Measurements from ENCODE around the gene RAB5B.
A peak's percentile ranks its signal among the peaks of the same experiment; 100 is the strongest.
"Not testable (repeated sequence)": the region's sequence is repeated elsewhere in the genome, so short reads cannot be mapped to it uniquely, and the experiment has no call there.

The RAB5B gene

DNA sequence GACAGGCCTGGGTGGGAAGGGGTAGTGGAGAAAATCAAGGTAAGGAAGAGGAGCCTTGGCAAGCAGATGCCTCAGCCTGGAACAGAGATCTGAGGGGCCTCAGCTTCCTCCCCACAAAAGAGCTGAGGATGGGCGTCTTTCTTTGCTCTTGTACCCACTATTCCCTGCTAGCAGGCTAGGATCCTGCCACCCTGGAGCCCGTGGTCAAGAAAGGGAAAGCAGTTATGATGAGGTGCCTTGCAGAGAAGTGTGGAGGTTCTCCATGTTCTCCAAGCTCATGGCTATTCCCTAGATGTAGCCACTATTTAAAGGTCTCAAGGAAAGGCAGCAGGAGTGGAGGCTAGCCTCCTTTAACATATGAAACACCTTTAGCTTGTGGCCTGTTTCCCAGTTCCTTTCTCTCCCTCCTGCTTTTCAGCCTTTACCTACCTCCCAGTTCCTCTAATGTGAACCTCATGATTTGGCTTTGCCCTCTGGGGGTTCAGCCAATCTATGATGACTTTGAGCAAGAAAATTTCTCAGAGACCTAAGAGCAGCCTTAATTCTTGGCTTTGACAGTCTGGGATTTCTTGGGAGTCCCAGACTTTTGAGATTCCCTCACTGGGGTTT lies 48.1 kb downstream of the RAB5B start:
- DNase-seq: no peak

DNA sequence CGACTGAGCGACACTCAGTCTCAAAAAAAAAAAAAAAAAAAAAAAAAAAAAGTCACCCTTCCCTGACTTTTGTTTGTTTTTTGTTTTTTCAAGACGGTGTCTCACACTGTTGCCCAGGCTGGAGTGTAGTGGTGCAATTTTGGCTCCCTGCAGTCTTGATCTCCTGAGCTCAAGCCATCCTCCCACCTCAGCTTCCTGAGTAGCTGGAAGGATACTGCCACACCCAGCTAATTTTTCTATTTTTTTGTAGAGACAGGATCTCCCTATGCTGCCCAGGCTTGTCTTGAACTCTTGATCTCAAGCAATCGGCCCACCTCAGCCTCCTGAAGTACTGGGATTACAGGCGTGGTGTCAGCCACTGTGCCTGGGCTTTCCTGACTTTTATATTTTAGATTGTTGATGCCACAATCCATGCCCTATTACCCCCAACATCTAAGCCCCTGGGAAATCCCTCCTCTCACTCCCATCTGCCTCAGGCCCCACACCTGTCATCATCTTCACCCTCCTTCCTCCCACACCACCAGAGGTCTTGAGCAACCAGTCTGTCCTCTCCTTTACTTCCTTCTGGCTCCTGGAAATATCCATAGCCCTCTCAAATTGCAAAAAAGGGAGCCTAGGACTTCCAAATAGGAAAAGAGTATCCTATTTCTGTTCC lies 54.8 kb downstream of the RAB5B start:
- DNase-seq: no peak

DNA sequence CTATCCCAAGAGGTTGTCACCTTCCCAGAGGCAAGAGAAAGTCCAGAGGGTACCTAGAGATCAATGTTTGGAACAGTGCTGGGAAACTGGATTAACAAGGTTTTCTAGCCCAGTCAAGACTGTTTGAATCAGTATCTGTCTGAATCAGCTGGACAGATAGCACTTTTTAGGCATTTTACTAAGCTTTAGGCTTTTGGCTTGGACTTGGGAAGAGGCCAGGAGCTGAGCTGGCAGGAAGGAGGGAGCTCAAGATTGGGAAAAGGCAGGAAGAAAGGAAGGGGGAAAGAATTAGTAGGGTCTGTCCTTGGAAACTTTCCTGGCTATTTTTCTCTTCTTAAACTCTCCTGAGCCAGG lies 55.3 kb downstream of the RAB5B start:
- no peak for DNase-seq

DNA sequence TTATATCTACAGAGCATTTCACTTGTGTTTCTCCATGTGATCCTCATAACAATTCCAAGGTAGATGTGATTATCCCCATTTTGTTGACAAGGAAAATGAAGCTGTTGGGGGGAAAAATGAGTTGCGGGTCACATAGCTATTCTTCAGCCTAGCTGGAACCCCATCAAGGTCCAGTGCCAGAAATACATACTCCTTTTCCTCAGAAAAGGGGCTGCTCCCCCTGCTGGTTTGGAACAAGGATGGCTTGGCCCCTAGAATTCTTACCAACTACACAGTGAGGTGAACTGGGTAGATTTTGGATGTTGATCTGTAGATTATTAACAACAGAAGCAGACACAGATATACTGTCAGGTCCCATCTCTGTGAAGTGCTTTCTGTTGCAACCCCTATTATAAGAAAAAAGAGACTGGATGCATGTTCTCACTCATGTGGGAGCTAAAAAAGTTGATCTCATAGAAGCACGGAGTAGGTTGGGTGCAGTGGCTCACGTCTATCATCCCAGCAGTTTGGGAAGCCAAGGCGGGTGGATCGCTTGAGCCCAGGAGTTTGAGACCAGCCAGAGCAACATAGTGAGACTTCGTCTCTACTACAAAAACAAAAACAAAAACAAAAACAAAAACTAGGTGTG lies 55.9 kb downstream of the RAB5B start:
- DNase-seq: peak; percentile 31

DNA sequence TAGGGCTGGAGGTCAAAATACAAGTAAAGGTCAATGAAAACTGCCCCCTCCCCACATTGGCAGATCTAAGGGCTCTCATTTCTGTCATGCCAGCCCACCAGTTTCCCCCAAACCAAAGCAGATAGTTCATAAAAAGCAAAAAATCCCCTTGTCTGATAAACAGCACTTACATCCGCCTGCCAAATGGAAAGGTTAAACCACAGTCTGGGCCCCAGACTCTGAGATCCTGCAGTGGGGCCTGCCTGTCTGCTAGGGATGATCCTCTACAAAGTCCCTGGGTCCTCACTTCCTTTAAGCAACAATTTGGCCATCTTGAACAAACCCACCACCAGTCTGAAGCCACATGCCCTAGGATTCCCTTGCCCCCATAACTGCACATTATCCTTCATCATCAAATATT lies 58.1 kb downstream of the RAB5B start:
- no peak for DNase-seq

DNA sequence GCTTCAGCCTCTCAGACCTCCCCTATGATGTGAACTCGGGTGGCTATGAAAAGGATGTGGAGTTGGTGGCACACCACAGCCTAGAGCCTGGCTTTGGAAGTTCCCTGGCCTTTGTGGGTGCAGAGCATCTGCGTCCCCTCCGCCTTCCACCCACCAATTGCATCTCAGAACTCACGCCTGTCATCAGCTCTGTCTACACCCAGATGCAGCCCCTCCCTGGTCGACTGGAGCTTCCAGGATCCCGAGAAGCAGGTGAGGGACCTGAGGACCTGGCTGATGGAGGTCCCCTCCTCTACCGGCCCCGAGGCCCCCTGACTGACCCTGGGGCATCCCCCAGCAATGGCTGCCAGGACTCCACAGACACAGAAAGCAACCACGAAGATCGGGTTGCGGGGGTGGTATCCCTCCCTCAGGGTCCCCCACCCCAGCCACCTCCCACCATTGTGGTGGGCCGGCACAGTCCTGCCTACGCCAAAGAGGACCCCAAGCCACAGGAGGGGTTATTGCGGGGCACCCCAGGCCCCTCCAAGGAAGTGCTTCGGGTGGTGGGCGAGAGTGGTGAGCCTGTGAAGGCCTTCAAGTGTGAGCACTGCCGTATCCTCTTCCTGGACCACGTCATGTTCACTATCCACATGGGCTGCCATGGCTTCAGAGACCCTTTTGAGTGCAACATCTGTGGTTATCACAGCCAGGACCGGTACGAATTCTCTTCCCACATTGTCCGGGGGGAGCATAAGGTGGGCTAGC lies 60.9 kb downstream of the RAB5B start:
- no peak for DNase-seq

DNA sequence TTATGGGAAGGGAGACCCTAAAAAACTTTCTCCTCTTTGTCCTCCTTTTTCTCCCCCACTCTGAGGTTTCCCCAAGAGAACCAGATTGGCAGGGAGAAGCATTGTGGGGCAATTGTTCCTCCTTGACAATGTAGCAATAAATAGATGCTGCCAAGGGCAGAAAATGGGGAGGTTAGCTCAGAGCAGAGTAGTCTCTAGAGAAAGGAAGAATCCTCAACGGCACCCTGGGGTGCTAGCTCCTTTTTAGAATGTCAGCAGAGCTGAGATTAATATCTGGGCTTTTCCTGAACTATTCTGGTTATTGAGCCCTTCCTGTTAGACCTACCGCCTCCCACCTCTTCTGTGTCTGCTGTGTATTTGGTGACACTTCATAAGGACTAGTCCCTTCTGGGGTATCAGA lies 63.3 kb downstream of the RAB5B start:
- no peak for DNase-seq

DNA sequence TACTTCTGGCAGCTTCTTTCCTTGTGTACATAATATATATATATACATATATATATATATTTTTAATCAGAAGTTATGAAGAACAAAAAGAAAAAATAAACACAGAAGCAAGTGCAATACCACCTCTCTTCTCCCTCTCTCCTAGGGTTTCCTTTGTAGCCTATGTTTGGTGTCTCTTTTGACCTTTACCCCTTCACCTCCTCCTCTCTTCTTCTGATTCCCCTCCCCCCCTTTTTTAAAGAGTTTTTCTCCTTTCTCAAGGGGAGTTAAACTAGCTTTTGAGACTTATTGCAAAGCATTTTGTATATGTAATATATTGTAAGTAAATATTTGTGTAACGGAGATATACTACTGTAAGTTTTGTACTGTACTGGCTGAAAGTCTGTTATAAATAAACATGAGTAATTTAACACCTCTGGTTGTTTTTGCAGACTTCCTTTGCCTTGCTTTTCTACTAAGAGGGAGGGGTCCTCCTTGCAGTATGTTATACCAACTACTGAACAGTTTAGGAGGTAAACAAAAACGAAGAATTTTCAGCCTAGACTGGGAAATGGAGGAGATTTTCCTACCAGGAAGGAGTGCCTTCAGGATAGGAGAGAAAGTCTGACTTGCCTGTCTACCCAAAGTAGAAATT lies 64.3 kb downstream of the RAB5B start:
- DNase-seq: no peak

DNA sequence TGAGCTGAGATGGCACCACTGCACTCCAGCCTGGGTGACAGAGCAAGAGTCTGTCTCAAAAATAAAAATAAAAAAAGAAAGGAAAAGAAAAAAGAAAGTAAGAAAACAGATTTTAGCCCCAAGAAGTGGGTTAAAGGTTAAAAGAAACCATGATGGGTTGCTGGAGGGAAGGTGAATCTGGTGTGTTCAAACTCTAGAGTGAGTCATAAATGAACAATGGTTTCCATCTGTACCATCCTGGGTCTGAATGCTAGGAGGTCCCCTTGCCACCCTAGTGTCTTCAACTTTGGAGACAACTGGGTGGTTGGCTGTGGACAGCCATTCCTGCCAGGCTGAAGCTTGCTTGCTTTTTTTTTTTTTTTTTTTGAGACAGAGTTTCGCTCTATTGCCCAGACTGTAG lies 66.3 kb downstream of the RAB5B start:
- no peak for DNase-seq

DNA sequence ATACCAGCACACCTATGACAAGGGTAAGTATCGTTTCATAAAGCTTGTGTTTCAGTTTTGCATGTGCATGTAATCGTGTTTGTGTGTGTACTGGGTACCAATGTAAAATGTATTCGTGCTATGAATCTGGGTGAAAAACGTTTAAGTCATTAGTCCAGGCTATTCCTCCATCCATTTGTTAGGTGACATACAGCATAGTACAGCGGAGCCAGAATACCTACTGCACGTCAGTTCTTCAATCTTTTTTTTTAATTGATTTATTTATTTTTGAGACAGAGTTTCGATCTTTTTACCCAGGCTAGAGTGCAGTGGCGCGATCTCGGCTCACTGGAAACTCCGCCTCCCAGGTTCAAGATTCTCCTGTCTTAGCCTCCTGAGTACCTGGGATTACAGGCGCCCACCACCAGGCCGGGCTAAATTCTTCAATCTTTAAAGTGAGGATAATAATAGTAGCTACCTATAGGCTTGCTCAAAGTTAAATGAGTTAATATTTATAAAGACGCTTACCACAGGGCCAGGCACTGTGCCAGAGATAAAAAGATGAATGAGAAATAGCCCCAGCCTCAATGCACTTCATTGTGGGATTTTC lies 67.2 kb downstream of the RAB5B start:
- DNase-seq: no peak

DNA sequence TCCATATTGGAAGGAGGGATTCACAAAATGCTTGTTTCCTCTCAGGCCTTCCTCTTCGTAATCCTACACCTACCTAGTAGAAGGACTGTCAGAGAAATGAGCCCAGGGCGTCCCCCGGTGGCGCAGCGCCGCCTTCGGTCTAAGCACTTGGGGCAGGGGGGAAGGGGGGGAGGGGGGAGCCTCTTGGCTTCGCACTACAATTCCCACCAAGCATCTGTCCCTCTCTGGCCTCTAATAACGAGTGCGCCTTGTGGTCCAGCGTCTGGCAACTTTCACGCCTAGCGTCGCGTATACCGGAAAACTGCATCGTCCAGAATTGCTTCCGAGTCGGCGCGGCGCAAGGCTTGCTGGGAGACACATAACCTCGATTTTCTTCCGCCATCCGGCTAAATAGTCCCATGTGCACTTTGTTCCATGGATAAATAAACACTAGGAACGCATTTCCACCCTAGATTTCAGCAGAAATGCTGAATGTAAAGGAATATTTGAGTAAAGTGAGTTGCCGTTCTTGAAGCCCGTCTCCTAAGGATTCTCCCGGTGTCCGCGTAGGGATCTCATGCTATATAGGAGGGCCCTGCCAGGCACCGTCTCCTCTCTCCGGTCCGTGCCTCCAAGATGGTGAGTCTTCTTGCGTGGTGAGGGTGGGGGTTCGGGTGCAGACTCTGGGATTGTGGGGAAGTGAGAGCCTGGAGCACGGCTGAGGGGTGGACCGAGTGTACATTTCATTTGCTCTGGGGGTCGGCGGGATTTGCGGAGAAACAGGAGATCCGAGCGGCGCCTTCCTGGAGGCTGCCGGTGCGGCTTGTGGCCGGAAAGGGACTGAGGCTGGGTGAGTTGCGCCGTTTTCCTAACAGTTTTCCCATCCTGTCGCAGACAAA lies 67.9 kb downstream of the RAB5B start, which contains the start of gene RPS26:
RPS26 (plus strand) TSS at position 367 of the 878 bp plus-strand sequence; CDS start at position 616, 249 bp downstream.
- DNase-seq: peak; percentile 81

DNA sequence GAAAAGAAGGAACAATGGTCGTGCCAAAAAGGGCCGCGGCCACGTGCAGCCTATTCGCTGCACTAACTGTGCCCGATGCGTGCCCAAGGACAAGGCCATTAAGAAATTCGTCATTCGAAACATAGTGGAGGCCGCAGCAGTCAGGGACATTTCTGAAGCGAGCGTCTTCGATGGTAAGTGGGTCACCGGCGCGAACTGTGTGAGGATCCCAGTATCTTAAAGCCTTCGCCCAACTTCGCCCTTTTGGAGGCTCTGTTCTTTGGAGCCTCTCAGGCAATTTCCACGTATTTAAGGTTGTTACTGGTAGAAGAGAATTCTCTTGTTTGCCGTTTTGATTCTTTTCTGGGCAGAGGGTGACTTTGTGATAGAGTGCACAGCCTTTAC lies 68.5 kb downstream of the RAB5B start:
- not testable (repeated sequence) for DNase-seq

DNA sequence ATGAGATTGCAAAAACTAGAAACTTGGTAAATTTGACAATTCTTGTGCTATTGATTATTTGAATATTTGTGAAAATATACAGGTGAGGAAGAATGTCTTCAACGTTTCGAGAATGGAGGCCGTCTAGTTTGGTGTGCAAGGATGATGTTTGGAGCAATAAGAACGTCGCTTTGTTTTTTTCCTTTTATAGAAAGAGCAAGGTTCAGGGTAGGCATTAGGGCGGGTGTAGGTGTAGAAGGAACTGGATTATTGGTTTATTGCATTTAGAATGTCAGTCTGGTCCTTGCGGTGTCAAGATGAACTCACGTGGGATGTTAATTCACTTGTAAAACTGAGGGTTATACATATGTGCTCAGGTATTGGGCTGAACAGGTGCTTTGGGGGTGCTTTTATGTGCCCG lies 69.0 kb downstream of the RAB5B start:
- no peak for DNase-seq
